H1 (cell line): ENCODE measurements around the gene LITAFD. TPM values are rescaled to one million over a fixed set of nuclear protein-coding genes. Genes with fewer than 3 reads are reported as not detected.

Experiments used
- CTCF ChIA-PET: fragments of 300-600 bp; sonication (Branson Sonifier 250); formaldehyde crosslinking; loops from one replicate; lab custom pipeline; 2021; ENCODE audit not compliant: partially characterized antibody; lab: Charles Lee
- POLR2A ChIA-PET: fragments of 300-600 bp; sonication (Branson Sonifier 250); formaldehyde crosslinking; loops from one replicate; lab custom pipeline; 2021; ENCODE audit warnings: inconsistent platforms; ENCODE audit not compliant: partially characterized antibody; lab: Charles Lee
- DNase-seq, 2 experiments: peaks; one replicate each; pipeline versions ENCODE4 v3.0.0 to v3.0.0-alpha.2; 2010 to 2022; ENCODE audit warnings: low spot score in 2 of 2, low read depth in 1 of 2, mixed read lengths in 1 of 2
- FAIRE-seq: peaks from 2 replicates; lab custom pipeline; 2011; peaks lifted over from hg19 to GRCh38; lab: Jason Lieb, UNC
- H2AFZ ChIP-seq: 2 replicates; pipeline ENCODE4 v1.8.1; 2012; ENCODE audit warnings: low read length, inconsistent platforms
- H2AK5ac ChIP-seq: 2 replicates; pipeline ENCODE4 v1.6.1; 2013; ENCODE audit warnings: low read depth, low read length
- H2BK120ac ChIP-seq: replicated peaks from 2 replicates; pipeline ENCODE3; 2013; ENCODE audit warnings: low read depth, low read length, inconsistent platforms
- H2BK12ac ChIP-seq: 2 replicates; pipeline ENCODE4 v1.6.1; 2013; ENCODE audit warnings: low read depth, low read length
- H2BK15ac ChIP-seq: 2 replicates; pipeline ENCODE4 v1.6.1; 2013; ENCODE audit warnings: low read length
- H2BK20ac ChIP-seq: 2 replicates; pipeline ENCODE4 v1.6.1; 2013; ENCODE audit warnings: low read length
- H2BK5ac ChIP-seq: 2 replicates; pipeline ENCODE4 v1.6.1; 2013; ENCODE audit warnings: low read depth, low read length
- H3K14ac ChIP-seq: 2 replicates; pipeline ENCODE4 v1.6.1; 2013; ENCODE audit warnings: inconsistent platforms; ENCODE audit not compliant: insufficient read length
- H3K18ac ChIP-seq: 2 replicates; pipeline ENCODE4 v1.6.1; 2013; ENCODE audit warnings: low read length; ENCODE audit errors: extremely low read depth
- H3K23ac ChIP-seq: 2 replicates; pipeline ENCODE4 v1.6.1; 2013; ENCODE audit warnings: inconsistent platforms; ENCODE audit not compliant: insufficient read length
- H3K23me2 ChIP-seq: 2 replicates; pipeline ENCODE4 v1.6.1; 2013; ENCODE audit warnings: low read depth, low read length
- H3K27ac ChIP-seq: 2 replicates; pipeline ENCODE4 v1.6.1; 2011; ENCODE audit warnings: low read depth, low read length, inconsistent platforms
- H3K27me3 ChIP-seq, 4 experiments: replicated peaks in 1 of 4; 1 replicate in 1 of 4; 2 replicates in 3 of 4; pipeline versions ENCODE4 v1.6.1 to v1.8.1; 2011 to 2013; ENCODE audit warnings: low read length in 3 of 4, mild to moderate bottlenecking in 3 of 4, inconsistent platforms in 2 of 4, mixed read lengths in 2 of 4, moderate library complexity in 1 of 4; ENCODE audit not compliant: control insufficient read depth in 3 of 4, insufficient read depth in 3 of 4; ENCODE audit errors: extremely low read depth in 1 of 4
- H3K36me3 ChIP-seq, 4 experiments: 2 replicates each; pipeline versions ENCODE4 v1.6.1 to v1.8.1; 2011 to 2013; ENCODE audit warnings: mild to moderate bottlenecking in 4 of 4, low read length in 3 of 4, moderate library complexity in 2 of 4, control low read depth in 1 of 4, inconsistent platforms in 1 of 4; ENCODE audit not compliant: insufficient read depth in 4 of 4, control insufficient read depth in 2 of 4
- H3K4ac ChIP-seq: replicated peaks from 2 replicates; pipeline ENCODE3; 2013; ENCODE audit warnings: low read length, low read depth, mixed read lengths, inconsistent platforms; ENCODE audit not compliant: insufficient read length
- H3K4me1 ChIP-seq, 4 experiments: replicated peaks in 1 of 4; 1 replicate in 1 of 4; 2 replicates in 3 of 4; pipeline versions ENCODE4 v1.6.1 to v1.8.1; 2011 to 2013; ENCODE audit warnings: low read length in 3 of 4, inconsistent platforms in 2 of 4, mixed read lengths in 1 of 4; ENCODE audit not compliant: insufficient read depth in 4 of 4, control insufficient read depth in 3 of 4
- H3K4me2 ChIP-seq, 2 experiments: 2 replicates each; pipeline versions ENCODE4 v1.6.1 to v1.8.1; 2011 to 2013; ENCODE audit warnings: low read depth in 2 of 2, low read length in 2 of 2, control low read depth in 1 of 2, inconsistent platforms in 1 of 2, mild to moderate bottlenecking in 1 of 2; ENCODE audit not compliant: insufficient read depth in 1 of 2
- H3K4me3 ChIP-seq, 4 experiments: fragments of 200-600, 300-600 bp in 1 of 4; sonication (generic), shearing (Covaris generic), sonication (Bioruptor Twin) in 1 of 4; 2 replicates each; pipeline versions ENCODE4 v1.5.1 to v1.8.1; 2011 to 2016; ENCODE audit warnings: low read length in 4 of 4, low read depth in 3 of 4, control low read depth in 2 of 4, inconsistent platforms in 2 of 4, mild to moderate bottlenecking in 2 of 4, mixed read lengths in 1 of 4, moderate library complexity in 1 of 4; ENCODE audit not compliant: insufficient read depth in 2 of 4; ENCODE audit errors: extremely low read depth in 1 of 4
- H3K56ac ChIP-seq: replicated peaks from 2 replicates; pipeline ENCODE3; 2013; ENCODE audit warnings: low read depth, mild to moderate bottlenecking, mixed read lengths, low read length, inconsistent platforms; ENCODE audit not compliant: insufficient read length
- H3K79me1 ChIP-seq: 2 replicates; pipeline ENCODE4 v1.6.1; 2013; ENCODE audit warnings: low read depth, low read length, control low read depth
- H3K79me2 ChIP-seq, 2 experiments: 2 replicates each; pipeline versions ENCODE4 v1.6.1 to v1.8.1; 2012 to 2013; ENCODE audit warnings: low read length in 2 of 2, mild to moderate bottlenecking in 2 of 2, inconsistent platforms in 1 of 2; ENCODE audit not compliant: insufficient read depth in 2 of 2, control insufficient read depth in 1 of 2
- H3K9ac ChIP-seq, 4 experiments: replicated peaks in 1 of 4; 1 replicate in 1 of 4; 2 replicates in 3 of 4; pipeline versions ENCODE4 v1.6.1 to v1.8.1; 2011 to 2013; ENCODE audit warnings: low read depth in 3 of 4, low read length in 3 of 4, control low read depth in 2 of 4, mild to moderate bottlenecking in 2 of 4, moderate library complexity in 2 of 4, inconsistent platforms in 1 of 4; ENCODE audit errors: extremely low read depth in 1 of 4
- H3K9me3 ChIP-seq, 2 experiments: 2 replicates each; pipeline versions ENCODE4 v1.6.1 to v1.8.1; 2012 to 2013; ENCODE audit warnings: mild to moderate bottlenecking in 2 of 2, moderate library complexity in 2 of 2, control low read depth in 1 of 2, inconsistent platforms in 1 of 2, low read depth in 1 of 2, low read length in 1 of 2, mixed read lengths in 1 of 2; ENCODE audit not compliant: insufficient read depth in 2 of 2
- H4K20me1 ChIP-seq, 2 experiments: replicated peaks in 1 of 2; 2 replicates each; pipeline versions ENCODE3 to v1.8.1; 2011 to 2013; ENCODE audit warnings: inconsistent platforms in 2 of 2, low read length in 2 of 2, mild to moderate bottlenecking in 1 of 2; ENCODE audit not compliant: insufficient read depth in 2 of 2, control insufficient read depth in 1 of 2
- H4K5ac ChIP-seq: 2 replicates; pipeline ENCODE4 v1.6.1; 2013; ENCODE audit warnings: low read length, low read depth, mixed read lengths, inconsistent platforms; ENCODE audit not compliant: insufficient read length
- H4K8ac ChIP-seq: 2 replicates; pipeline ENCODE4 v1.8.0; 2013; ENCODE audit warnings: mild to moderate bottlenecking, moderate library complexity, low read length, inconsistent platforms; ENCODE audit not compliant: insufficient read depth; ENCODE audit errors: extremely low read depth
- H4K91ac ChIP-seq: replicated peaks from 2 replicates; pipeline ENCODE3; 2013; ENCODE audit warnings: low read length, mixed read lengths, inconsistent platforms; ENCODE audit not compliant: insufficient read length
- BCL11A ChIP-seq, 2 experiments: IDR thresholded peaks; one replicate each; pipeline ENCODE4 v1.6.1; 2011; ENCODE audit warnings: low read depth in 2 of 2, low read length in 2 of 2, mild to moderate bottlenecking in 2 of 2
- BRCA1 ChIP-seq: IDR thresholded peaks from 2 replicates; pipeline ENCODE4 v1.6.1; 2012; ENCODE audit warnings: low read depth, low read length, improper control_type of control experiment
- CEBPB ChIP-seq: IDR thresholded peaks from 2 replicates; pipeline ENCODE4 v1.6.1; 2012; ENCODE audit warnings: low read depth, low read length
- CHD2 ChIP-seq: IDR thresholded peaks from 2 replicates; pipeline ENCODE4 v1.6.1; 2012; ENCODE audit warnings: low read length, improper control_type of control experiment
- CTBP2 ChIP-seq: IDR thresholded peaks from 2 replicates; pipeline ENCODE4 v1.7.0; 2011; ENCODE audit warnings: borderline replicate concordance, mild to moderate bottlenecking, moderate library complexity, mixed read lengths, low read length; ENCODE audit not compliant: insufficient read depth, insufficient read length
- POLR2AphosphoS5 ChIP-seq: IDR thresholded peaks from 2 replicates; pipeline ENCODE4 v1.6.1; 2011; ENCODE audit warnings: low read depth, low read length
- POU5F1 ChIP-seq: IDR thresholded peaks from 2 replicates; pipeline ENCODE4 v1.6.1; 2011; ENCODE audit warnings: low read depth, mild to moderate bottlenecking, low read length, moderate library complexity
- SAP30 ChIP-seq: fragments of 300-600 bp; sonication (generic); IDR thresholded peaks from 2 replicates; pipeline ENCODE4 v1.7.1; 2012; ENCODE audit warnings: low read length, moderate library complexity, mild to moderate bottlenecking, inconsistent platforms; ENCODE audit not compliant: insufficient read depth, insufficient replicate concordance
- SRF ChIP-seq: IDR thresholded peaks from 2 replicates; pipeline ENCODE4 v1.6.1; 2011; ENCODE audit warnings: mild to moderate bottlenecking, low read depth, low read length, moderate library complexity
- WGBS, 2 experiments: shearing (Covaris generic) in 1 of 2; methylation state at CpG; one replicate each; pipeline versions ENCODE4 v1.1.6 to v1.1.7; 2013 to 2015; ENCODE audit warnings: low lambda C conversion rate in 2 of 2, mixed read lengths in 2 of 2, inconsistent platforms in 1 of 2, low coverage in 1 of 2, missing lambda C conversion rate in 1 of 2; ENCODE audit not compliant: insufficient replicate concordance in 2 of 2, insufficient coverage in 1 of 2, insufficient read length in 1 of 2; ENCODE audit errors: extremely low coverage in 1 of 2, missing lambda C conversion rate in 1 of 2; 5-methylcytosine and 5-hydroxymethylcytosine counted together
- polyA plus RNA-seq, 7 experiments: library from polyadenylated mRNA; depleted of rRNA in 3 of 7; stranded (reverse) in 5 of 7; unstranded in 2 of 7; fragments of >200 nt in 5 of 7; fragments of 200-250 nt in 2 of 7; gene quantifications; 1 replicate in 5 of 7; 2 replicates in 1 of 7; 4 replicates in 1 of 7; pipeline versions ENCODE4 v1.2.1 to v1.2.3, GENCODE V29; 2011 to 2013; ENCODE audit warnings: missing spikeins in 2 of 7, mixed read lengths in 2 of 7
- total RNA-seq: library from RNA; stranded (reverse); fragmentation: NEBNext Ultra II Directional; extraction: Animal tissue kit (Norgen Biotek cat#: 25700); gene quantifications from 2 replicates; pipeline ENCODE4 v1.2.1, GENCODE V29; 2021
- TF ChIP-seq, protein P1 (sequence below): IDR thresholded peaks from 2 replicates; pipeline ENCODE4 v1.6.1; 2012; ENCODE audit warnings: low read length, inconsistent platforms
- TF ChIP-seq, protein P2 (sequence below): IDR thresholded peaks from 2 replicates; pipeline ENCODE4 v1.6.1; 2011; ENCODE audit warnings: low read length, improper control_type of control experiment

LITAFD gene
- total and polyA plus RNA-seq, 2 of the 8 experiments (the other 6 are each of a cell fraction or from before 2014, with no cell fraction given): not detected

DNA sequence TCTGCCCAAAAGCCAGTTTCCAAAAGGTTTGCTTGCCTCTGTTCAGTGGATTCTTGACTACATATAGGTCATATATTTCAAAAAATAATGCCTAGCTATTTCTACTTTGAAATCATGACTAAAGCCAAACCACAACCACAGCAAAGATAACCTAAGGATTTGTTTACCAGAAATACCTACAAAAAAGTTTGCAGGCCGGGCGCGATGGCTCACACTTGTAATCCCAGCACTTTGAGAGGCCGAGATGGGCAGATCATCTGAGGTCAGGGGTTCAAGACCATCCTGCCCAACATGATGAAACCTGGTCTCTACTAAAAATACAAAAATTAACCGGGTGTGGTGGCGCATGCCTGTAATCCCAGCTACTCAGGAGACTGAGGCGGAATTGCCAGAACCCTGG is 28.5 kb upstream of the LITAFD start:
- 98% methylated on average over 7 of the region's 7 CpGs; no CpG with 5 or more reads in 1 of the 2 experiments for WGBS, 2 experiments
- POLR2A ChIA-PET: interaction anchor here (1.4 to 24.4 kb wide), 4 partner anchors 15 to 37 kb away, joined by 3 to 456 read pairs (median 9); partner anchors contain the start of genes CARHSP1 and LITAFD
- H4K20me1 ChIP-seq: peaks cover 17 to 25% of the 10 kb centered on the region in 2 experiments
- TF ChIP-seq SRF (no peak), POU5F1 (no peak), POLR2AphosphoS5 (no peak), CTBP2 (no peak), BCL11A (IDR thresholded peaks at IDR 0.05; ENCODE audit: low read depth in 2 of 2, low read length in 2 of 2) (no peak), CHD2 (no peak), SAP30 (no peak), BRCA1 (no peak), CEBPB (no peak)
- TF ChIP-seq, protein P1, sequence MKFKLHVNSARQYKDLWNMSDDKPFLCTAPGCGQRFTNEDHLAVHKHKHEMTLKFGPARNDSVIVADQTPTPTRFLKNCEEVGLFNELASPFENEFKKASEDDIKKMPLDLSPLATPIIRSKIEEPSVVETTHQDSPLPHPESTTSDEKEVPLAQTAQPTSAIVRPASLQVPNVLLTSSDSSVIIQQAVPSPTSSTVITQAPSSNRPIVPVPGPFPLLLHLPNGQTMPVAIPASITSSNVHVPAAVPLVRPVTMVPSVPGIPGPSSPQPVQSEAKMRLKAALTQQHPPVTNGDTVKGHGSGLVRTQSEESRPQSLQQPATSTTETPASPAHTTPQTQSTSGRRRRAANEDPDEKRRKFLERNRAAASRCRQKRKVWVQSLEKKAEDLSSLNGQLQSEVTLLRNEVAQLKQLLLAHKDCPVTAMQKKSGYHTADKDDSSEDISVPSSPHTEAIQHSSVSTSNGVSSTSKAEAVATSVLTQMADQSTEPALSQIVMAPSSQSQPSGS: no peak
- TF ChIP-seq, protein P2, sequence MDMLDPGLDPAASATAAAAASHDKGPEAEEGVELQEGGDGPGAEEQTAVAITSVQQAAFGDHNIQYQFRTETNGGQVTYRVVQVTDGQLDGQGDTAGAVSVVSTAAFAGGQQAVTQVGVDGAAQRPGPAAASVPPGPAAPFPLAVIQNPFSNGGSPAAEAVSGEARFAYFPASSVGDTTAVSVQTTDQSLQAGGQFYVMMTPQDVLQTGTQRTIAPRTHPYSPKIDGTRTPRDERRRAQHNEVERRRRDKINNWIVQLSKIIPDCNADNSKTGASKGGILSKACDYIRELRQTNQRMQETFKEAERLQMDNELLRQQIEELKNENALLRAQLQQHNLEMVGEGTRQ: no peak

More for the DNA sequence above, 28.5 kb upstream of the LITAFD start:
- no peak overlapping the region for H3K4me2 ChIP-seq
- no peak overlapping the region for H2BK120ac ChIP-seq
- no peak overlapping the region for H2BK20ac ChIP-seq
- H3K4me3 ChIP-seq: no peak overlapping the region
- H3K4ac ChIP-seq: no peak overlapping the region
- no peaks in the 10 kb centered on the region for H3K27me3 ChIP-seq
- no peak overlapping the region for H4K91ac ChIP-seq
- no peak overlapping the region for H3K18ac ChIP-seq
- H3K79me1 ChIP-seq: peaks cover 9% of the 10 kb centered on the region
- no peak overlapping the region for H3K23ac ChIP-seq
- peaks cover 33 to 91% (median 42%) of the 10 kb centered on the region in 4 experiments for H3K36me3 ChIP-seq
- no peak overlapping the region for H4K5ac ChIP-seq
- H2BK5ac ChIP-seq: 0 out of 2 replicates have a peak overlapping the region, but pooled peaks have one; percentile 26
- no peak overlapping the region for H3K27ac ChIP-seq
- H3K9ac ChIP-seq: no peak overlapping the region
- FAIRE-seq (no peak), DNase-seq (no peak)
- no peak overlapping the region for H3K56ac ChIP-seq
- H2BK15ac ChIP-seq: no peak overlapping the region
- CTCF ChIA-PET: interaction anchor here (1.1 to 8.8 kb wide), 5 partner anchors 14 to 190 kb away, joined by 3 to 90 read pairs (median 4); partner anchors contain the start of gene CARHSP1
- no peaks in the 10 kb centered on the region for H3K9me3 ChIP-seq
- peaks cover 0 to 9% of the 10 kb centered on the region in 2 experiments; a peak in 2 of 4 replicates for H3K79me2 ChIP-seq
- H2AK5ac ChIP-seq: no peak overlapping the region
- no peaks in the 10 kb centered on the region for H3K23me2 ChIP-seq
- peaks cover 0 to 22% (median 8%) of the 10 kb centered on the region in 4 experiments; a peak in 6 of 7 replicates for H3K4me1 ChIP-seq
- no peak overlapping the region for H4K8ac ChIP-seq
- no peak overlapping the region for H3K14ac ChIP-seq
- no peak overlapping the region for H2AFZ ChIP-seq
- no peak overlapping the region for H2BK12ac ChIP-seq
